HG02759 (cell line): Measurements from ENCODE around the gene SNX27.

Experiments
- ATAC-seq: cut with Tn5 transposase; IDR thresholded peaks from one replicate; pipeline ENCODE4 v1.9.1; 2021; ENCODE audit warnings: mild to moderate bottlenecking, moderate library complexity; ENCODE audit not compliant: unreplicated experiment

The SNX27 gene

GRCh38 chr1:151702936-151703335 is 91.1 kb downstream of the SNX27 start:
- ATAC-seq: no peak

GRCh38 chr1:151703813-151704212 is 92.0 kb downstream of the SNX27 start:
- ATAC-seq: no peak

GRCh38 chr1:151704246-151704645 is 92.4 kb downstream of the SNX27 start:
- no peak for ATAC-seq

- ATAC-seq: no peak
Measured at GRCh38 chr1:151705146-151705545, 93.3 kb downstream of the SNX27 start.

GRCh38 chr1:151705753-151706463 is 94.1 kb downstream of the SNX27 start:
- ATAC-seq: no peak

- ATAC-seq: no peak
Measured at GRCh38 chr1:151706464-151707415, 94.9 kb downstream of the SNX27 start.

GRCh38 chr1:151707541-151708065 is 95.8 kb downstream of the SNX27 start:
- no peak for ATAC-seq

- ATAC-seq: no peak
Measured at GRCh38 chr1:151708891-151709290, 97.0 kb downstream of the SNX27 start.

- ATAC-seq: no peak
Measured at GRCh38 chr1:151710187-151710840, 98.5 kb downstream of the SNX27 start.

- no peak for ATAC-seq
Measured at GRCh38 chr1:151711044-151711800, 99.4 kb downstream of the SNX27 start.

- no peak for ATAC-seq
Measured at GRCh38 chr1:151711951-151712350, 100.1 kb downstream of the SNX27 start.

- ATAC-seq: no peak
Measured at GRCh38 chr1:151713044-151713443, 101.2 kb downstream of the SNX27 start.

GRCh38 chr1:151713874-151714273 is 102.0 kb downstream of the SNX27 start:
- no peak for ATAC-seq

- ATAC-seq: no peak
Measured at GRCh38 chr1:151714820-151715725, 103.2 kb downstream of the SNX27 start.

- ATAC-seq: no peak
Measured at GRCh38 chr1:151715726-151716404, 104.0 kb downstream of the SNX27 start.

- ATAC-seq: no peak
Measured at GRCh38 chr1:151716405-151716762, 104.5 kb downstream of the SNX27 start.

GRCh38 chr1:151716771-151717631 is 105.2 kb downstream of the SNX27 start, which contains the start of gene CELF3:
CELF3 (minus strand) TSS chr1:151716803; CDS start chr1:151716020, 783 bp downstream.
- no peak for ATAC-seq

GRCh38 chr1:151718011-151718431 is 106.2 kb downstream of the SNX27 start:
- ATAC-seq: no peak
